HEK293 (cell line): ENCODE results near the gene DCAF15.

Experiments used
- CTCF ChIA-PET: fragments of 350-600 bp; formaldehyde crosslinking; extraction: SDS; loops from one replicate; lab custom pipeline; 2021; ENCODE audit warnings: antibody characterized with exemption; lab: Yijun Ruan, JAX
- POLR2A ChIA-PET: fragments of 300-600 bp; formaldehyde crosslinking; extraction: SDS; loops from one replicate; lab custom pipeline; 2020; ENCODE audit warnings: antibody characterized with exemption, inconsistent platforms; lab: Yijun Ruan, JAX
- H3K27ac ChIP-seq: fragments of 200-500 bp; sonication (Bioruptor generic); 2 replicates; pipeline ENCODE4 v1.5.1; 2014; ENCODE audit warnings: low read depth, low read length, control low read depth, inconsistent platforms; ENCODE audit errors: extremely low read depth
- H3K36me3 ChIP-seq, 2 experiments: fragments of 200-500 bp in 1 of 2; sonication (Bioruptor generic) in 1 of 2; 1 replicate in 1 of 2; 2 replicates in 1 of 2; pipeline ENCODE4 v1.5.1; 2014 to 2017; ENCODE audit warnings: inconsistent platforms in 2 of 2, low read length in 2 of 2; ENCODE audit not compliant: control insufficient read depth in 2 of 2, insufficient read depth in 1 of 2
- H3K4me1 ChIP-seq: fragments of 200-500 bp; sonication (Bioruptor generic); 2 replicates; pipeline ENCODE4 v1.5.1; 2014; ENCODE audit warnings: mild to moderate bottlenecking, low read length, inconsistent platforms; ENCODE audit not compliant: control insufficient read depth, insufficient read depth
- H3K4me3 ChIP-seq: 2 replicates; pipeline ENCODE4 v1.5.1; 2011; ENCODE audit warnings: low read depth, mild to moderate bottlenecking, control low read depth, low read length, moderate library complexity
- H3K9me3 ChIP-seq: fragments of 200-500 bp; sonication (Bioruptor generic); 2 replicates; pipeline ENCODE4 v1.5.1; 2014; ENCODE audit warnings: low read depth, low read length, inconsistent platforms; ENCODE audit not compliant: control insufficient read depth, insufficient read depth
- PRDM1 ChIP-seq: fragments of 450-650 bp; formaldehyde crosslinking; IDR thresholded peaks from 2 replicates; pipeline ENCODE4; 2016; ENCODE audit warnings: missing biosample characterization, missing genetic modification characterization
- SCRT1 ChIP-seq: fragments of 450-650 bp; formaldehyde crosslinking; IDR thresholded peaks from 2 replicates; pipeline ENCODE4 v1.5.1; 2016; ENCODE audit warnings: missing biosample characterization, missing genetic modification characterization, borderline replicate concordance
- SP2 ChIP-seq: fragments of 450-650 bp; formaldehyde crosslinking; IDR thresholded peaks from 2 replicates; pipeline ENCODE4 v1.5.1; 2016; ENCODE audit warnings: missing biosample characterization, missing genetic modification characterization
- YY2 ChIP-seq: fragments of 450-650 bp; formaldehyde crosslinking; IDR thresholded peaks from 2 replicates; pipeline ENCODE4 v1.5.1; 2016; ENCODE audit warnings: missing biosample characterization, missing genetic modification characterization
- ZFHX2 ChIP-seq: fragments of 450-650 bp; formaldehyde crosslinking; conservative IDR thresholded peaks from 2 replicates; pipeline ENCODE4 v1.5.1; 2016; ENCODE audit warnings: missing biosample characterization, missing genetic modification characterization
- ZFP37 ChIP-seq: fragments of 450-650 bp; formaldehyde crosslinking; IDR thresholded peaks from 2 replicates; pipeline ENCODE4 v1.5.1; 2016; ENCODE audit warnings: missing biosample characterization, missing genetic modification characterization
- ZFP41 ChIP-seq: fragments of 450-650 bp; formaldehyde crosslinking; IDR thresholded peaks from 2 replicates; pipeline ENCODE4 v1.5.1; 2016; ENCODE audit warnings: missing biosample characterization, missing genetic modification characterization, borderline replicate concordance
- ZFP69B ChIP-seq: fragments of 450-650 bp; formaldehyde crosslinking; IDR thresholded peaks from 2 replicates; pipeline ENCODE4 v1.5.1; 2016; ENCODE audit warnings: missing biosample characterization, missing genetic modification characterization
- ZNF132 ChIP-seq: fragments of 450-650 bp; formaldehyde crosslinking; IDR thresholded peaks from 2 replicates; pipeline ENCODE4 v1.5.1; 2017; ENCODE audit warnings: missing biosample characterization, missing genetic modification characterization, borderline replicate concordance
- ZNF214 ChIP-seq: fragments of 450-650 bp; formaldehyde crosslinking; IDR thresholded peaks from 2 replicates; pipeline ENCODE4 v1.5.1; 2017; ENCODE audit warnings: missing biosample characterization, mild to moderate bottlenecking, missing genetic modification characterization, borderline replicate concordance
- ZNF426 ChIP-seq: fragments of 450-650 bp; formaldehyde crosslinking; IDR thresholded peaks from 2 replicates; pipeline ENCODE4 v1.5.1; 2017; ENCODE audit warnings: missing biosample characterization, missing genetic modification characterization, mild to moderate bottlenecking, inconsistent platforms, moderate library complexity
- ZNF48 ChIP-seq: fragments of 450-650 bp; formaldehyde crosslinking; IDR thresholded peaks from 2 replicates; pipeline ENCODE4 v1.5.1; 2016; ENCODE audit warnings: missing biosample characterization, missing genetic modification characterization
- ZNF510 ChIP-seq: fragments of 450-650 bp; formaldehyde crosslinking; IDR thresholded peaks from 2 replicates; pipeline ENCODE4 v1.5.1; 2018; ENCODE audit warnings: mild to moderate bottlenecking, missing genetic modification characterization, missing biosample characterization; ENCODE audit not compliant: insufficient replicate concordance
- ZNF561 ChIP-seq: fragments of 450-650 bp; IDR thresholded peaks from 2 replicates; pipeline ENCODE4 v1.5.1; 2018; ENCODE audit warnings: missing biosample characterization, missing genetic modification characterization, borderline replicate concordance
- ZNF600 ChIP-seq: fragments of 450-650 bp; formaldehyde crosslinking; IDR thresholded peaks from 2 replicates; pipeline ENCODE4 v1.5.1; 2016; ENCODE audit warnings: missing biosample characterization, missing genetic modification characterization
- ZNF670 ChIP-seq: fragments of 450-650 bp; formaldehyde crosslinking; IDR thresholded peaks from 2 replicates; pipeline ENCODE4 v1.5.1; 2016; ENCODE audit warnings: missing biosample characterization, missing genetic modification characterization, low read depth
- ZNF785 ChIP-seq: fragments of 450-650 bp; formaldehyde crosslinking; IDR thresholded peaks from 2 replicates; pipeline ENCODE4 v1.5.1; 2016; ENCODE audit warnings: missing biosample characterization, missing genetic modification characterization
- TF ChIP-seq, protein P1 (sequence below): fragments of 450-650 bp; formaldehyde crosslinking; conservative IDR thresholded peaks from 2 replicates; pipeline ENCODE4 v1.5.1; 2016; ENCODE audit warnings: low read depth, missing biosample characterization, missing genetic modification characterization
- TF ChIP-seq, protein P2 (sequence below): fragments of 450-650 bp; formaldehyde crosslinking; IDR thresholded peaks from 2 replicates; pipeline ENCODE4 v1.5.1; 2017; ENCODE audit warnings: missing biosample characterization, missing genetic modification characterization
- TF ChIP-seq, protein P3 (sequence below): fragments of 450-650 bp; formaldehyde crosslinking; IDR thresholded peaks from 2 replicates; pipeline ENCODE4 v1.5.1; 2016; ENCODE audit warnings: missing biosample characterization, missing genetic modification characterization
- TF ChIP-seq, protein P4 (sequence below): IDR thresholded peaks from 2 replicates; pipeline ENCODE4 v1.6.1; 2011; ENCODE audit warnings: mild to moderate bottlenecking, low read depth, low read length, borderline replicate concordance
- TF ChIP-seq, protein P5 (sequence below): fragments of 450-650 bp; formaldehyde crosslinking; IDR thresholded peaks from 2 replicates; pipeline ENCODE4 v1.5.1; 2016; ENCODE audit warnings: missing biosample characterization, missing genetic modification characterization

Gene DCAF15

DNA sequence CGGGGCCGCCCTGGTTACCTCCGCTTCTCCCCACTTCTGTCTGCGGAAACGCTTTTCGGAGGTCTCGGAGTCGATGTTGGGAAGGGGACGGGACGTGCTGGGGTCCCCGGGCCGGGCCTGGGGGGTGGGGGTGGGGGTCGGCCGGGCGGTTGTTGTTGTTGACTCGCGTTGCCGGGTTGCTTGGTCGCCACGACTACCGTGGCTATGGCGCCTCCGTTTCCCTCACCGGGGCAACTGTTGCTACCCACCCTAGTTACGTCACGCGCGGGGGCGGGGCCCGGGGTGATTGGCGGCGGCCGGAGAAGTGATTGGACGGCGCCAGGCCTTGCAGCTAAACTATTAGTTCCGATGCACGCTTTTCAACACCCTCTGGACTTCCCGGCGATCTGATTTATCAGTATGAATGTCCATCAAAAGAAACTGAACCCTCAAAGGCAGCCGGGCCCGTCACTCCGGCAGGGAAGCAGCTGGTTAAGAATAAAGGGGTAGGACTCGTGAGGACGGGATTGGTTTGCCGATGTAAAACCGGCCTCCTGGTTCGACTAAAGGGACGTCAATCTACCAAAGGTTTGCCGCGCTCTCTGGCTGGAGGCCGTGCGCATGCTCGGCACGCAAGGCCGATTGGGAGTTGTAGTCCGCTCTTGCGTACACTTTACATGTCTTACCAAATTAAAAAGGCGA lies 53.9 kb downstream of the DCAF15 start, which contains the start of gene RFX1 (continued):
- TF ChIP-seq SP2 (tag by site-specific recombination) = peak; percentile 98
- peak; percentile 36 for TF ChIP-seq ZFHX2 (tag by site-specific recombination)
- peak; percentile 23; the same call in 1 of the 2 replicates for TF ChIP-seq YY2 (tag by site-specific recombination)
- TF ChIP-seq, protein P1, sequence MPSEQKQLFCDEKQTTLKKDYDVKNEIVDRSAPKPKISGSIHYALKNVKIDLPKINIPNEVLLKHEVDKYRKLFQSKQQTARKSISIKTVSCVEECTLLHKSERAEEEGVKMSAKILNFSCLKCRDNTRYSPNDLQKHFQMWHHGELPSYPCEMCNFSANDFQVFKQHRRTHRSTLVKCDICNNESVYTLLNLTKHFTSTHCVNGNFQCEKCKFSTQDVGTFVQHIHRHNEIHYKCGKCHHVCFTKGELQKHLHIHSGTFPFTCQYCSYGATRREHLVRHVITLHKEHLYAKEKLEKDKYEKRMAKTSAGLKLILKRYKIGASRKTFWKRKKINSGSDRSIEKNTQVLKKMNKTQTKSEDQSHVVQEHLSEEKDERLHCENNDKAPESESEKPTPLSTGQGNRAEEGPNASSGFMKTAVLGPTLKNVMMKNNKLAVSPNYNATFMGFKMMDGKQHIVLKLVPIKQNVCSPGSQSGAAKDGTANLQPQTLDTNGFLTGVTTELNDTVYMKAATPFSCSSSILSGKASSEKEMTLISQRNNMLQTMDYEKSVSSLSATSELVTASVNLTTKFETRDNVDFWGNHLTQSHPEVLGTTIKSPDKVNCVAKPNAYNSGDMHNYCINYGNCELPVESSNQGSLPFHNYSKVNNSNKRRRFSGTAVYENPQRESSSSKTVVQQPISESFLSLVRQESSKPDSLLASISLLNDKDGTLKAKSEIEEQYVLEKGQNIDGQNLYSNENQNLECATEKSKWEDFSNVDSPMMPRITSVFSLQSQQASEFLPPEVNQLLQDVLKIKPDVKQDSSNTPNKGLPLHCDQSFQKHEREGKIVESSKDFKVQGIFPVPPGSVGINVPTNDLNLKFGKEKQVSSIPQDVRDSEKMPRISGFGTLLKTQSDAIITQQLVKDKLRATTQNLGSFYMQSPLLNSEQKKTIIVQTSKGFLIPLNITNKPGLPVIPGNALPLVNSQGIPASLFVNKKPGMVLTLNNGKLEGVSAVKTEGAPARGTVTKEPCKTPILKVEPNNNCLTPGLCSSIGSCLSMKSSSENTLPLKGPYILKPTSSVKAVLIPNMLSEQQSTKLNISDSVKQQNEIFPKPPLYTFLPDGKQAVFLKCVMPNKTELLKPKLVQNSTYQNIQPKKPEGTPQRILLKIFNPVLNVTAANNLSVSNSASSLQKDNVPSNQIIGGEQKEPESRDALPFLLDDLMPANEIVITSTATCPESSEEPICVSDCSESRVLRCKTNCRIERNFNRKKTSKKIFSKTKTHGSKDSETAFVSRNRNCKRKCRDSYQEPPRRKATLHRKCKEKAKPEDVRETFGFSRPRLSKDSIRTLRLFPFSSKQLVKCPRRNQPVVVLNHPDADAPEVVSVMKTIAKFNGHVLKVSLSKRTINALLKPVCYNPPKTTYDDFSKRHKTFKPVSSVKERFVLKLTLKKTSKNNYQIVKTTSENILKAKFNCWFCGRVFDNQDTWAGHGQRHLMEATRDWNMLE (tag by site-specific recombination) = 0 out of 2 replicates have a peak, but pooled peaks have one; percentile 26
- TF ChIP-seq SCRT1 (tag by site-specific recombination) = peak; percentile 92
- TF ChIP-seq, all 188 proteins: peak for 16

DNA sequence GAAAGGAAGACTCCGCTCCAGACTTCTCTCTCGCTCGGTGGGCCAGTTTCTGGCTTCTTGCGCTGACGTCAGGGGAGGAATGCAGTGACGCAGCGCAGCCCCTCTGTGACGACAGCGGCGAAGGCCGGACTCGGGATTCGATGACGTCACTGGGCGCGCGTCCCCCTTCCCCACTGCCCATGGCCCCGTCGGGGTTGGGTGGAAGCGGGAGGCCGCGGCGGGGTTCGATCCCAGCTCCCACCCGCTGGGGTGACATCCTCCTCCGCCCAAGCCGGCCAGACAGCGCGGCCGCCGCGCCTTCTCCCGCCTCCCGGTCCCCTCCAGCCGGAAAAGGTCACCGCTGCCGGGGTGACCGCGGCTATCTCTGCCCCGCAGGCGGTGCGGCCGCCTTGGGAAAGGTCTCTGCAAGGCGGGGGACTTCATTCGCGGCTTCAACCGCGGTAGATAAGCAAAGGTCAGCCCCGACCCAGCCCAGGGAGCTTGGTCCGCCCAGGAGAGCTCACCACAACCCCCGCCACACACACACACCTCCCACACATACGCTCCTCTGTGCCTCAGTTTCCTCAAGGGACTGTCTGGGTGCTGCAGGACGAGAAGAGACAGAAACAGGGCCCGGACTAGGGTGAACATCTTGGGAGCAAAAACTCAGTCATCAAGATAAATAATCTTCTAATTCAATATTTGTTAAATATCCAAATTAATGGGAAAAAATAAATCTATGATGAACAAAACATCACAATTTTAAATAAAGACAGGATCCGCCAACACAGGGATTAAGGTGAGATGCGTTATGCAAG lies 54.7 kb downstream of the DCAF15 start:
- Histone ChIP-seq H3K27ac (peak overlapping the region; percentile 89), H3K4me1 (no peaks in the 10 kb centered on the region), H3K9me3 (no peaks in the 10 kb centered on the region), H3K4me3 (peak overlapping the region; percentile 92), H3K36me3 (no peaks in the 10 kb centered on the region)
- ChIA-PET POLR2A (interaction anchor here (0.5 to 2.5 kb wide), 16 partner anchors 9 to 271 kb away, joined by 3 to 11 read pairs (median 5); partner anchors contain the start of genes DCAF15 and IL27RA), CTCF (interaction anchor here (1.0 to 2.0 kb wide), 4 partner anchors 21 to 65 kb away, joined by 3 to 7 read pairs (median 5); partner anchors contain the start of gene RLN3)
- peak; percentile 69 for TF ChIP-seq ZNF600 (tag by site-specific recombination)
- no peak for TF ChIP-seq ZNF132
- TF ChIP-seq ZNF48 (tag by site-specific recombination) = no peak
- TF ChIP-seq ZNF561 (tag by site-specific recombination) = peak; percentile 90; the same call in 1 of the 2 replicates
- TF ChIP-seq, protein P2, sequence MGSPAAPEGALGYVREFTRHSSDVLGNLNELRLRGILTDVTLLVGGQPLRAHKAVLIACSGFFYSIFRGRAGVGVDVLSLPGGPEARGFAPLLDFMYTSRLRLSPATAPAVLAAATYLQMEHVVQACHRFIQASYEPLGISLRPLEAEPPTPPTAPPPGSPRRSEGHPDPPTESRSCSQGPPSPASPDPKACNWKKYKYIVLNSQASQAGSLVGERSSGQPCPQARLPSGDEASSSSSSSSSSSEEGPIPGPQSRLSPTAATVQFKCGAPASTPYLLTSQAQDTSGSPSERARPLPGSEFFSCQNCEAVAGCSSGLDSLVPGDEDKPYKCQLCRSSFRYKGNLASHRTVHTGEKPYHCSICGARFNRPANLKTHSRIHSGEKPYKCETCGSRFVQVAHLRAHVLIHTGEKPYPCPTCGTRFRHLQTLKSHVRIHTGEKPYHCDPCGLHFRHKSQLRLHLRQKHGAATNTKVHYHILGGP = no peak
- TF ChIP-seq, protein P3, sequence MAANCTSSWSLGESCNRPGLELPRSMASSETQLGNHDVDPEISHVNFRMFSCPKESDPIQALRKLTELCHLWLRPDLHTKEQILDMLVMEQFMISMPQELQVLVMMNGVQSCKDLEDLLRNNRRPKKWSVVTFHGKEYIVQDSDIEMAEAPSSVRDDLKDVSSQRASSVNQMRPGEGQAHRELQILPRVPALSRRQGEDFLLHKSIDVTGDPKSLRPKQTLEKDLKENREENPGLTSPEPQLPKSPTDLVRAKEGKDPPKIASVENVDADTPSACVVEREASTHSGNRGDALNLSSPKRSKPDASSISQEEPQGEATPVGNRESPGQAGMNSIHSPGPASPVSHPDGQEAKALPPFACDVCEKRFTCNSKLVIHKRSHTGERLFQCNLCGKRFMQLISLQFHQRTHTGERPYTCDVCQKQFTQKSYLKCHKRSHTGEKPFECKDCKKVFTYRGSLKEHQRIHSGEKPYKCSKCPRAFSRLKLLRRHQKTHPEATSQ (tag by site-specific recombination) = peak; percentile 98
- peak; percentile 96 for TF ChIP-seq ZFP37 (tag by site-specific recombination)
- TF ChIP-seq PRDM1 (tag by site-specific recombination) = no peak; the same call in 1 of the 2 replicates
- TF ChIP-seq, protein P4, sequence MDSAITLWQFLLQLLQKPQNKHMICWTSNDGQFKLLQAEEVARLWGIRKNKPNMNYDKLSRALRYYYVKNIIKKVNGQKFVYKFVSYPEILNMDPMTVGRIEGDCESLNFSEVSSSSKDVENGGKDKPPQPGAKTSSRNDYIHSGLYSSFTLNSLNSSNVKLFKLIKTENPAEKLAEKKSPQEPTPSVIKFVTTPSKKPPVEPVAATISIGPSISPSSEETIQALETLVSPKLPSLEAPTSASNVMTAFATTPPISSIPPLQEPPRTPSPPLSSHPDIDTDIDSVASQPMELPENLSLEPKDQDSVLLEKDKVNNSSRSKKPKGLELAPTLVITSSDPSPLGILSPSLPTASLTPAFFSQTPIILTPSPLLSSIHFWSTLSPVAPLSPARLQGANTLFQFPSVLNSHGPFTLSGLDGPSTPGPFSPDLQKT = no peak
- no peak for TF ChIP-seq ZFP41 (tag by site-specific recombination)
- TF ChIP-seq, protein P5, sequence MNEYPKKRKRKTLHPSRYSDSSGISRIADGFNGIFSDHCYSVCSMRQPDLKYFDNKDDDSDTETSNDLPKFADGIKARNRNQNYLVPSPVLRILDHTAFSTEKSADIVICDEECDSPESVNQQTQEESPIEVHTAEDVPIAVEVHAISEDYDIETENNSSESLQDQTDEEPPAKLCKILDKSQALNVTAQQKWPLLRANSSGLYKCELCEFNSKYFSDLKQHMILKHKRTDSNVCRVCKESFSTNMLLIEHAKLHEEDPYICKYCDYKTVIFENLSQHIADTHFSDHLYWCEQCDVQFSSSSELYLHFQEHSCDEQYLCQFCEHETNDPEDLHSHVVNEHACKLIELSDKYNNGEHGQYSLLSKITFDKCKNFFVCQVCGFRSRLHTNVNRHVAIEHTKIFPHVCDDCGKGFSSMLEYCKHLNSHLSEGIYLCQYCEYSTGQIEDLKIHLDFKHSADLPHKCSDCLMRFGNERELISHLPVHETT (tag by site-specific recombination) = peak; percentile 94
- no peak for TF ChIP-seq ZNF214 (tag by site-specific recombination)
- no peak for TF ChIP-seq ZNF670 (tag by site-specific recombination)
- TF ChIP-seq ZNF426 (tag by site-specific recombination) = no peak
- no peak for TF ChIP-seq ZNF510 (tag by site-specific recombination)
- peak; percentile 95 for TF ChIP-seq ZFP69B (tag by site-specific recombination)
- peak; percentile 94 for TF ChIP-seq ZNF785 (tag by site-specific recombination)
